COR-L47 (cell line): ENCODE results near the gene C1QTNF6.

Experiments used
- DNase-seq: peaks from one replicate; lab custom pipeline; 2025; lab: John Stamatoyannopoulos, UW

Gene C1QTNF6

DNA sequence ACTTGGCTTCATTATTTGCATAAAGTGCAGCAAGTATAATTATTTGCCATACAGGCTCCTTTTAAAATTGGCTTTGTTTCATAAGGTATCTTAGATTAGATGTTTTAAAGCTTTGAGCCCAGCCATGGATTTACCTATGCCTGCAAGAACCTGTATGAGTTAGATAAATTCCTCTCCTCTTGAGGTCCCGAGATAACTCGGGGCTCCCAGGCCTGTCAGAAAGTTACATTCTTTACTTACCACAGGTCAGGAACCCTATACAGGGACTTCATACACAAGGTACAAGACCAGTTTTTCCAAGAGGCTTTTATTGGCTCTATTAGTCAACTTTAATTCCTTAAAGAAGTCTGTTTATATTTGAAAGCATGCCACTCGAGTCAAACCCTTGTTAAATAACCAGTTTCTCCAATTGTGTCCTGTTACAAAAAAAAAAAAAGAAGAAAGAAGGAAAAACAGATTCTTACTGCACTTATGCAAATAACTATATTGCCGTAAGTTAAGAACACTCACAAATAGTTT, 2.3 kb upstream of the C1QTNF6 start:
- DNase-seq, result no peak

DNA sequence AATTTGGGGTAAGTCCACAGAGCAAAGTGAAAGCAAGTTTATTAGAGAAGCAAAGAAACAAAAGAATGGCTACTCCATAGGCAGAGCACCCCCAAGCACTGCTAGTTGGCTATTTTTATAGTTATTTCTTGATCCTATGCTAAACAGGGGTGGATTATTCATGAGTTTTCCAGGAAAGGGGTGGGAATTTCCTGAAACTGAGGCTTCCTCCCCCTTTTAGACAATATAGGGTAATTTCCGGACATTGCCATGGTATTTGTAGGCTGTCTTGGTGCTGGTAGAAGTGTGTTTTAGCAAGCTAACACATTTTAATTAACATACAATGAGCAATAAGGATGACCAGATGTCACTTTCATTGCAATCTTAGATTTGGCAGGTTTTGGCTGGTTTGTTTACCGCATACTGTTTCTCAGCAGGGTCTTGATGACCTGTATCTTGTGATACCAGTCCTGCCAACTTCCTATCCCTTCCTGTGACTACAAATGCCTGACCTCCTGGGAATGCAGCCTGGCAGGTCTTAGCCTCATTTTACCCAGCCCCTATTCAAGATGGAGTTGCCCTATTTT, 937 bp upstream of the C1QTNF6 start:
- no peak for DNase-seq

DNA sequence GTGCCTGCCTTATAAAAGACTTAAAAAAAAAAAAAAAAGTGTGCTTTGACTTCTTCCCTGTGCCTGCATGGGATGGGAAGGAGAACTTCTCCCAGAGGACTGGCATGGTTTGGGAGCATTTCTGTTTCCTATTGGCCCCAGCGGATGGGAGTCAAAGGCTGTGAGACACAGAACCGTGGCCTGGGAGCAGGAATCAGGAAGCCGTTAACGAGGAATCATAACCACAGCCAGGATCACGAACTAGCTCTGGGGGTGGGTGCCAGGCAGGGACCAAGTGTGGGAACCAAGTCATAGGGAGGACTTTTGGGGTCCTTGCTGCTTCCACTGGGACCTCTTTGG, 526 bp downstream of the C1QTNF6 start:
- DNase-seq, result no peak

DNA sequence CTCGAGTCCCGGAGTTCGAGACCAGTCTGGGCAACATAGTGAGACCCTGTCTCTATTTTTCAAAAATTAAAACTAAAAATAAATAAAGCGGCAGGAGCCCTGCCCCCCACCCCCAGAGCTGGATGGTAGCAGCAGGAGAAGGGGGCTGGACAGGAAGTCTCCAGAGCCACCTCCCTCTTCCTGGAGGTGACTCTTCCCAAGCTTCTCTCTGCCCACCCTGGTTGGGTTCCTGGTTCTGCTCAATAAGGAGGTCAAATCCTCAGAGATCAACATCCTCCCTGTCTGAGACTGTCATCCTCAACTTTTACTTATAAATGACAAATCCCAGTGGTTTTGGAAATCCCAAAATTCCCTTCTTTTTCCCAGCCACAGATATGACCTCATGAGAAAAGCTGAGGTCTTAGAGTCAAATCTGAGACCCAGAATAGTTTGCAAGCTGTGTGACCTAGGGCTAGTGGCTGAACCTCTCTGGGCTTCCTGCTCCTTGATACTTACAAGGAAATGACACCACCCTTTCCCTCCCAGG, 987 bp downstream of the C1QTNF6 start:
- no peak for DNase-seq

DNA sequence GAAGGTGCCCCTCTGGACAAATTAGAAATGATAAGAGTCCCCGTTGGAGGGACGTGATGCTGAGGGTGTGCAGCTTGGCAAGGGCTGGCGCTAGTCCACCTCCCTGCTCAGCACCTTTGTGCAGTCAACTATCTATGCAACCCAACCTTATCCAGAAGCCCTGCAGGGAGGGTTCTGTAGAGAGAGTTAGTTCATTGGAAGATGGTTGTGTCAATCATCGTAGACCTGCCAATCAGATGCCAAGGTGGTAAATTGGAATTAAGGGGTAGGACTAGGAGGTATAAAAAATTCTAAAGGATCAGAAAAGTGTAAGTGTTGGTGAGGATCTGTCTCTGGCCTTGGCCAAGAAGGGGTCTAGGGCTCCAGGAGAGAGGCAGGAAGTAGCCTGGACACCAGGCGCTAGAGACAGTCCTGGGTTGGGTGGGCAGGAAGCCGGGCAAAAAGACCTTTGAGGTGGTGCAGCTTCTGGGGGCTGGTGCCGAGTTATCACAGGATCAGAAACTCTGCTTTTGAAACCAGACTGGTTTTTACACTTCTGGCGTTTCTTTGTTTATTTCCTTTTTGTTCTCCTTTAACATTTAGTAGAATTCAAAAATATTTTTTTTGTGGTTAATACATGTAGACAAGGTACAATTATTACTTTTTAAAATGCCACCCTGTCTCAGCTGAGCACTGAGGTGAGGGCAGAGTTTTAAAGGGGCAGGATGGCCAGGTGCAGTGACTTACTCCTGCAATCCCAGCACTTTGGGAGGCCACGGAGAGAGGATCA, 1.6 kb downstream of the C1QTNF6 start:
- peak; percentile 16 for DNase-seq

DNA sequence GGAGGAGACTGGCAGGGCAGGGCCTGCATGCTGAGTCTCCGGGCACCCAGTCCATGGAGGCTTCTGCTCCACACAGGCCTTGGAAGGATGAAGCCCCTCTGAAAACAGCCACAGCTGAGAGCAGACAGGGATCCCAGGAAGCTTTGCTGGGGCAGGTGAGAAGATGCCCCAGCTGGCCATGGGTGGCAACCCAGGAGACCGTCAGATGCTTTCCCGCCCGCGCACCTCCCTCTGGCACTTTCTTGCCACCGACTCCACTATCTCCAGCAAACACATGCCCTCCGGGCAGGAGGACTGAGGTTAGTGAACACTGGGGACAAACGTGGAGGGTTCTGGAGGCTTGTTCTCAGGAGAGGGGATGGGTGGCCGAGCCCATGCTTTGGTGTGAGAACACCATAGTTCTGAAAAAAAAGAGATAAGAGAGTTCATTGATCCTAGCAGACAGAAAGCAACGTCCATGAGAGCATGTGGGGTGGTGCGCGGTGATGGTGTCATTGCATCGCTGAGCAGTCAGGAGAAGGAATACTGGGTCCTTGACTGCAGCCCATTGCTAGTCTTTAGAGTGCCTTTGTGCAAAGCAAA, 2.3 kb downstream of the C1QTNF6 start:
- DNase-seq, result no peak

DNA sequence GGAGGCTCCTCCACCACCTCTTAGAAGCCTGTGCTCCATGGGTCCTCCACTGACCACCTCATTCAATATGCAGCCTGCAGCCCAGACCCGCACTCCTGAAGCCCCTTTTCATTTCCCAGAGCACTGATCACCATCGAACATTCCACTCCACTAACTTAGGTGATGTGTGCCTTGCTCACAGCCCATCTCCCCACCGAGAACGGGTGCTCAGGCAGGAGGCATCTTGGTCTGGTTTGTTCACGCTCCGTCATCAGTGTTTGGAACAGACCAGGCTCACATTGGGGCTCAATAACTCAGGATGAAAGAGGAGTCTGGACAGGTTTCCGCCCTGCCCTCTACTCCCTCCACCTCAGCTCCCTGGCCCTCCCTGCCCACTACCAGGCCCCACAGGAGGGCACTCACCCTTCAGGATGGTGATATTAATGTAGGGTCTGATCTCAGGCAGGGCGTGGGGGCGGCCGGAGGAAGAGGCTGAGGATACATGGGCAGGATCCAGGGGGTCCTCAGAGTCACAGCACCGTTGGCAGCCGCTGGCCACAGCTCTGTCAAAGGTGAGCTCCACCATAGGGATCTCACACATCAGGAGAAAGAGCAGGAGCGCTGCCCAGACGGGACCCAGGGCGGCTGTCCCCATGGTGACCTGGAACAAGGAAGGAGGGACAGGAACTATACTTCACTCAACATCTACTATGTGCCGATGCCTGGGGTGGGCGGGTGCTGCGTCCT, 3.1 kb downstream of the C1QTNF6 start:
- DNase-seq, result no peak

DNA sequence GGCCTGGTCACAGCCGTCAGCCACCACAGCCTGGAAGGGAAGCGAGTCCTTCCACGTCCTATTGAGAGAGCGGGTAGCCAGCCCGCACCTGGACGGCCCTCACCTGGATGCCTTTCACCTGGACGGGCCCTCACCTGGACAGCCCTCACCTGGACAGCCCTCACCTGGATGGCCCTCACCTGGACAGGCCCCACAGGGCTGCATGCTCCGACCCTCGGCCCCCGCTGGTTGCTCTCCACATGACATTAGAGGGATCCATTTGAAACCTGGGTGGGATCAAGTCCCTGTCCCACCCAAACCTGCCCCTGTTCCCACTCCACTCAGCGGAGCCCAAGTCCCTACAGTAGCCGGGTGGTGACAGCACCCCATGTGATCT, 3.7 kb downstream of the C1QTNF6 start:
- no peak for DNase-seq

DNA sequence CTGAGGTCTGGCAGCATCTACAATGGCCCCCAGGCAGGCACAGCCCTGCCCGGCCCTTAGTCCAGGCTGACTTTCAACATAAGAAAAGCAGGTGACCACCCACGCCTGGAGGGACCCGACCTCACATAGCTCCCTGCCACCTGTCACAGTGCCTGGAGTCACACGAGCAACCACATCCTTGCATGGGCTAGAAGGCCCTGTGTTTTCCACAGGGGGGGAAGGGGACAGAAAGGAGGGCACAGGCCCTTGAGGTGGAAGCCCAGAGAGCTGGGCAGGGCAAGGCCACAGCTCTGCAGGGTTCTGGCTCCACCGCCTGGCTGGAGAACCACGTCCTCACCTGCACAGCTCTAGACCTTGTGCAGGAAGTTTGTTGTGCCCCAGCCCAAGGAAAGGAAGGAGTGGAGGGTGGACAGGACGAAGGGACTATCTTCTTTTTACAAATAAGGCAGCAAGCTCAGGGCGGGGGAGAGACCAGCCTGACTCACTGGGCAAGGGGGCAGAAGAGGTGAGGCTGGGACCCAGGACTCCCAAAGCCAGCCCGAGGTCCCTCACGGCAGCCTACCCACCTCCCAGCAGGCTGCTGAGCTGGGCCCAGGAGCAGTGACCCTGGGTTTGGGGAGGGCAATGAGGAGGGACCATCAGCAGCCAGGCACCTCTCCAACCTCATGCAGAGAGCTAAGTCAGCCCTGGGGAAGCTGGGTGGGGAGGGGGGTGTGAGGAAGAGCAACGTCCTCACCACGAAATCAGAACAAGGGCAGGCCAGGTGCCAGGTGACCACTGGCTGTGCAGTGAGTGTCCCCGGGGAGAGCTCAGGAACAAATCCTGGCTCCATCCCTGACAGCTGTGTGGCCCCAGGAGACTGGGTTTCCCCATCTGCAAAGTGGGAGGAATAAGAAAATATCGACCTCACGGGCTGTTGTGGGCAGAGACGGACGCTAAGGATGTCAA, 4.3 kb downstream of the C1QTNF6 start:
- no peak for DNase-seq

DNA sequence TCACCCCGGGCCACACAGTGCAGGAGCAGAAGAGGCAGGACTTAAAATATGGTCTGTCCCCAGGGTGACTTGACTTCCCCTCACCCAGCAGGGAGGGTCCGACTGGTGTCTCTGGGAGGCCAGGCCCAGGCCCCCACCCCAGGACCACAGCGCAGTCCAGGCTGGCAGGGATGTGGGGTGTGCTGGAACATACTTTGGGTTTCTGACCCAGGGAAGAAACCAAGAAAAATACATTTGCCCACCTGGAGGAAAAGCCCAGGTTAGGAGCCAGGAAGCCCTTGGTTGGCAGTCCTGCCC, 5.2 kb downstream of the C1QTNF6 start:
- DNase-seq, result no peak

DNA sequence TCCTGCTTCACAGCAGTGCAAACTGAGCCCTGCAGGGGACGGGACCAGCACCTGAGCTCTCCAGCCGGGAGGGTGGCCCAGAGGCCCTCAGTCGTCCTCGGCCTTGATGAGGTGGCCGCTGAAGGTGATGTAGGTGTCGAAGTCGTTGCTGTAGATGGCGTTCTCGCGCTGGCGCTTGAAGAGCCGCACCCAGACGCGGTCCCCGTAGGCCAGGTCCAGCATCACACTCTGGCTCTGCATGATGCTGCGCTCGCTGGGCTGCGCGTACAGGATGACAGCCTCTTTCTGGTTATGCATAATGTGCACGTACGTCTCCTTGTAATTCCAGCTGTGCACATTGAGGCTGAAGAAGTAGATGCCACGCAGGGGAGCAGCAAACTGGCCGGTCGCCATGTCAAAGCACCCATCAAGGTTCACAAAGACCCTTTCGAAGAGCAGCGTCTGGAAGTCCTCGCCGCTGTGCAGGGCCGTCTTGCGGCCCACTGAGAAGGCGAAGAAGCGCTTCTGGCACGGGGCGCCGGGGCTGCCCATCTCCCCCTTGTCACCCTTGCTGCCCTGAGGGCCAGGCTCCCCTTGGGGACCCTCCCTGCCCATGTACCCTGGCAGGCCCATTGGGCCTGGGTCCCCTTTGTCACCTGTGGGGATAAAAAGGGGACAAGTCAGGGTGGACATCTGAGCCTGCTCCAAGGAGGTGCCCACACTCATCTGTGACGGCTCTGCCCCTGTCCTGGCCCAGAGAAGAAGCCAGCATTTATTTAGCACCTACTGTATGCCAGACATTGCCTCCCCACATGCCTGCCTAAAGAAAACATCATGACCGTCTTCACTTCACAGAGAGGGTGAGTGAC, 5.7 kb downstream of the C1QTNF6 start:
- no peak for DNase-seq

DNA sequence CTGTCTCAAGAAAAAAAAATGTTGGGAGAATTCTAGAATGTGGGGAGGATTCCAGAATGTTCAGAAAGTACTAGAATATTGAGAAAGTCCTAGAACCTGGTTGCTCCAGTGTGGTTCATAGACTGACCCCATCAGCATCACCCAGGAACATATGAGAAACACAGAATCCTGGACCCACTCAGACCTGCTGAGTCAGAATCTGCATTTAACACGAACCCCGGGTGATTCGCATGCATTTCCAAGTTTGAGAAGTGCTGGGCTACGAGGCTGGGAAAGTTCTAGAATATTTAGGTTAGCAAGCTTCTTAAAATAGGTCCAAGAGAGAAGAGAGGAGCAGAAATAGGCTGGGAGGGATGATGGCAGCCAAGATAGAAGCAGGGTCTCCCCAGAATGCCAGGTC, 6.4 kb downstream of the C1QTNF6 start:
- DNase-seq, result no peak

DNA sequence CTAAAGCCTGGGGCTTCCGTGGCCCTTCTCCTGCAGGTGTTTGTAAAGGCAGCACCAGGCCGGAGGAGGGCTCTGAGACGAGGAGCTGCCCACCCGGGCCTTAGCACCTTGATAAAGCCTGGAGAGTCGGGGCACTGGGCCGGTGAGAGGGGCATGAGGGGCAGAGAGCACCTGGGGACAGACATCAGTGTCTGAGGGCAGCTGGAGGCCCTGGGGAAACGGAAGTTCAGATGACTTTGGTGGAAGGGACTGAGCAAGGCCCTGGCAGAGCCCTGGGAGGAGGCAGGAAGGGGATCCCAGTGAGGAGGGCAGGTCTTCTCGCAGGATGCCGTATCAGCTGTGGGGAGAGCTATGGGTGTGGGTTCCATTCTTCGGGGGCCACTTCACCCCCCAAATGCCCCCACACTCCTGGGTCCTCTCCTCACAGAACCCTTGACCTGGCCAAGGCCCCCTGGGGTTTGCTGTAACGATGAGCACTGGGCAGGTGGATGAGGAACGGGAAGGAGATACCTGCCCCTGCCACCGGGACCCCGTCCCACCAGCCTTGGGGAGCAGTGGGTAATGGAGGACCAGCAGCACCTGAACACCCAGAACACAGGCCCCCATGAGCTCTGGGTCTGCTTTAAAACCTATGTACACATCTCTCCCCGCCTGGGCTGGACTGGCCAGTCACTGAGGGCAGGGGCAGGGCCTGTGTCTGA, 7.4 kb downstream of the C1QTNF6 start:
- DNase-seq, result no peak

DNA sequence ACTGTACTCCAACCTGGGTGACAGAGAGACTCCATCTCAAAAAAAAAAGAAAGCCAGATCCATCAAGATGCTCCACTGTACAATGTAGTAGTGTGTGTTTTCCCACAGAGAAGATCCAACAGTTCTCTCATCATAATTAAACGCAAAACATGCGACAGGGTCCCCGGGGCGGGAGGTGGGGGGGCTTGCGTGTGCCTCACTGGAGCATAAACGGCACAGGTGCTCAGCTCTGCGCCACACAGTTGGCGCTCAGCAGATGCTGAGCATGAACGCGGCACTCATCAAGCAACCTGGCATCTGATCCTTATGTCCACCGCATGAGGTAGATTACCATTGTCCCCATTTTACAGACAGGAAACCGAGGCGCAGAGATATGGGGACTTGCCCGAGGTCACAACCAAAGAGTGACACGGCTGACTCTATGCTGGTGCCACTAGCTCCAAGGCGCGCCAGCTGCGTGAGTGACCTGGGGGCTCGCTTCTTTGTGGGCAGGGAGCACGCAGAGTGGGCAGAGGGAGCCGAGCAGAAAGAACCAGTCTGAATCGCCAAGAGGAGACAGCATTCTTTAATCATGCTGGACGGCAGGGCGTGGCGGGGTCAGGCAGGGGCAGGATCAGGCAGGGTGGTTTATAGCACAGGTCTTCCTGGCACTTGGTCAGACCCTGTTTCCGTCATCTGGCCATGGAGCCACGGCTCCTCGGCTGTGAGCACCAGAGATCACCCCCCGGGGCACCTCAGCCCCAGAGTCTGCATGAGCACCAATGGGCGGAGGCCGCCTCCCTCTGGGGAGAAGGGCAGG, 8.2 kb downstream of the C1QTNF6 start:
- no peak for DNase-seq

DNA sequence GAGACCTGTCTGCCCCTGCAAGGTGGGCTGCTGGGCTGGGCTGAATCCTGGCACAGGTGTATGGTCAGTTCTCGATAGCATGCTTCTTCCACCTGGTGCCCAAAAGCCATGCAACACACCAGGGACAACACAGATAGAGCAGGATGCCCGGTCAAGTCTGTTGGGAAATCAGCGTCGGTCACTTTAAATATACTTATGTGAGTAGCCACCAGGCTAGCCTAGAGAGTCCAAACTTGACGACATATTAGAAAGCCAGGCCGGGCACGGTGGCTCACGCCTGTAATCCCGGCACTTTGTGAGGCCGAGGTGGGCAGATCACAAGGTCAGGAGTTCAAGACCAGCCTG, 8.9 kb downstream of the C1QTNF6 start:
- DNase-seq, result no peak

DNA sequence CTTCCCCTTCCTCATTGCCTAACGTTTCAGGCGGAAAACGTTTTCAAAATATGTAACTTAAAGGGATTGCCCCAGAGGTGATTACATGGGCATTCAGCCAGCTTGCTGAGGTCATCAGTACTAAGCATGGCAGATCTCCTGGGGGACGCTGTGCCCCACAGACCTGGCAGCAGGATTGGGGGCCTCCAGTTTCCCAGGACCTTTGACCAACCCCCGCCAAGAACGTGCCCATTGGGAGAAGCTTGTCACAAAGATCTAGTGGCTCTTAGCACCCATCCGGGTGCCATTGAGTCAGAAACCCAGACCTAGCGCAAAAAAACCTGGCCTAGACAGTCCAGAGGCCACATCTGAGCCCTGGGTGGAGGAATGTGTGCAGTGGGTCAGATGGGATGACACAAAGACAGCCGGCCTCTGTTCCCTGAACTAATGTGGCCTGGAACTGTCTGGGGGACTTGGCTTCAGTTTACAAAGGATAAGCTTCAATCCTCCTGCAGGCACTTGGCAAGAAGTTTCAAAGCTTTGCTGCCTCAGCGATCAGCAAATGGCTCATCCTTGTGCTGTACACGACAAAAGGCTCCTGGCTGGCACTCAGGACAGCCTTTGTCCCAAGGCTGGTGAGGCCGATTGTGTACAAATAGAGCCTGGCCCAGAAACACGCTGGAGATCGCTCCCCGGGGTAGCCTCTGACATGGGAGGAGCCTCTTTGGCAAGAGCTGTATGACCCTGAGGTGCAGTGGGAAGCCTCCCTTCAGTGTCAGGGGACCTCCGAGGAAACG, 9.5 kb downstream of the C1QTNF6 start:
- no peak for DNase-seq

DNA sequence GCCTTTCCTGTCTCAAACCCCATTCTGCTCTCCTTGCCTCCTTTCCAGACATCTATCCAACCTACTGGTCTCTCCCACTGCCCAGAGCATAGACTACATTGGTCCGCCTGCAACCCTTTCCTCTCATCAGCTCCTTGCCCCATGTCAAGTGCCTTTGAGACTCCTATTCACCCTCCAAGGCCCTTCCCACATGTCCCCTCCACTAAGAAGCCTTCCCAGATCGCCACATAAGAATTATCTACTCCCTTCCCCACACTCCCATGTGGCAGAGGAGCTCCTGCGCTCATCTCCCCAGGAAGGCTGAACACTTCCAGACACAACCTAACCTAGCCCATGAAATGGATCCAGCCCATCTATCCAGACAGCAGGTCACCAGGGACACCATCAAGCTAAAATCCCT, 10.3 kb downstream of the C1QTNF6 start:
- no peak for DNase-seq

DNA sequence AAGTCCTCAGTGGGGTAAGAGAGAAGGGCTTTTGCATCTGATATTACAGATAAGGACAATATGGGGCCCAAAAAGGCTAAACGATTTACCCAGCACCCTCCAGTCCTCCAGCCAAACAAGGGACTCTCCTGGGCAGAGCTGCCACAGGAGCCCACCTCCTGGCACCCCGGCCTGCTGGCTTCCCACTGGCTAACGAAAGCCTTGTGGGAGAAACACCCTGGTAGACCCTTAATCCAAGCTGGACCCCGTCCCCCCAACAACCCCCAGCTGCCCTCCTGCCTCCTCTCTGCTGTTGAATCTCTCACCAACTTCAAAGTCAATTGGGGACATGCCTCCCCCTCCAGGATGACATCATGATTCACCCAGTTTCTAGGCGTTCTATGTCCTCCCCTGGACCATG, 10.8 kb downstream of the C1QTNF6 start:
- no peak for DNase-seq
